Non-pigmented ciliary epithelial cell (primary cell): ENCODE results near the gene CAMTA1.
A peak's percentile ranks its signal among the peaks of the same experiment; 100 is the strongest.

Source experiments
- DNase-seq: peaks from one replicate; pipeline ENCODE4 v3.0.0-alpha.2; 2010; ENCODE audit warnings: low read depth

Gene CAMTA1

GRCh38 chr1:7455796-7456721, 670.8 kb downstream of the CAMTA1 start:
- DNase-seq: no peak

GRCh38 chr1:7456722-7457082, 671.4 kb downstream of the CAMTA1 start:
- DNase-seq: no peak

GRCh38 chr1:7457811-7458210, 672.6 kb downstream of the CAMTA1 start:
- DNase-seq: no peak

GRCh38 chr1:7458946-7459345, 673.7 kb downstream of the CAMTA1 start:
- DNase-seq: no peak

GRCh38 chr1:7459914-7460313, 674.7 kb downstream of the CAMTA1 start:
- no peak for DNase-seq

- no peak for DNase-seq
These were observed 675.6 kb downstream of the CAMTA1 start for GRCh38 chr1:7460807-7461206.

GRCh38 chr1:7462617-7463016, 677.4 kb downstream of the CAMTA1 start:
- no peak for DNase-seq

GRCh38 chr1:7463526-7463925, 678.3 kb downstream of the CAMTA1 start:
- DNase-seq: no peak

GRCh38 chr1:7464736-7465135, 679.5 kb downstream of the CAMTA1 start:
- no peak for DNase-seq

- DNase-seq: no peak
These were observed 682.4 kb downstream of the CAMTA1 start for GRCh38 chr1:7467476-7468175.

- DNase-seq: no peak
These were observed 683.0 kb downstream of the CAMTA1 start for GRCh38 chr1:7468248-7468647.

- no peak for DNase-seq
These were observed 684.1 kb downstream of the CAMTA1 start for GRCh38 chr1:7469255-7469938.

- peak; percentile 98 for DNase-seq
These were observed 685.8 kb downstream of the CAMTA1 start for GRCh38 chr1:7470904-7471638.

GRCh38 chr1:7471836-7472235, 686.6 kb downstream of the CAMTA1 start:
- DNase-seq: peak; percentile 22

GRCh38 chr1:7473223-7474142, 688.2 kb downstream of the CAMTA1 start:
- no peak for DNase-seq

- DNase-seq: no peak
These were observed 688.9 kb downstream of the CAMTA1 start for GRCh38 chr1:7474143-7474490.

GRCh38 chr1:7474786-7475502, 689.7 kb downstream of the CAMTA1 start:
- DNase-seq: no peak

- no peak for DNase-seq
These were observed 690.4 kb downstream of the CAMTA1 start for GRCh38 chr1:7475691-7476090.

GRCh38 chr1:7476402-7476801, 691.1 kb downstream of the CAMTA1 start:
- no peak for DNase-seq

GRCh38 chr1:7476861-7477547, 691.8 kb downstream of the CAMTA1 start:
- no peak for DNase-seq
